Hepatocyte (in vitro differentiated cells): Measurements from ENCODE around the gene ZNF385B. TPM values are rescaled to one million over a fixed set of nuclear protein-coding genes. Genes with fewer than 3 reads are reported as not detected.

Experiments
- DNase-seq: peaks from one replicate; pipeline ENCODE4 v3.0.0-alpha.2; 2016; ENCODE audit warnings: low spot score
- H2AFZ ChIP-seq: fragments of 200-600 bp; sonication (generic); 2 replicates; pipeline ENCODE4 v1.6.0; 2016; ENCODE audit warnings: antibody characterized with exemption, mild to moderate bottlenecking
- H3K27ac ChIP-seq: fragments of 200-600 bp; sonication (generic); 2 replicates; pipeline ENCODE4 v1.5.1; 2016; ENCODE audit warnings: mild to moderate bottlenecking
- H3K27me3 ChIP-seq: fragments of 200-600 bp; sonication (generic); 2 replicates; pipeline ENCODE4 v1.6.1; 2016
- H3K36me3 ChIP-seq: fragments of 200-600 bp; sonication (generic); replicated peaks from 2 replicates; pipeline ENCODE4 v1.5.1; 2016; ENCODE audit warnings: low read depth; ENCODE audit not compliant: insufficient read depth
- H3K4me1 ChIP-seq: fragments of 200-600 bp; sonication (generic); 2 replicates; pipeline ENCODE4 v1.5.1; 2016; ENCODE audit warnings: mild to moderate bottlenecking, moderate library complexity; ENCODE audit not compliant: insufficient read depth
- H3K4me2 ChIP-seq: fragments of 200-600 bp; sonication (generic); 2 replicates; pipeline ENCODE4 v1.6.0; 2016
- H3K4me3 ChIP-seq: fragments of 200-600 bp; sonication (generic); 2 replicates; pipeline ENCODE4 v1.5.1; 2016; ENCODE audit warnings: mild to moderate bottlenecking
- H3K79me2 ChIP-seq: fragments of 200-600 bp; sonication (generic); 2 replicates; pipeline ENCODE4 v1.6.0; 2017; ENCODE audit warnings: mild to moderate bottlenecking
- H3K9me2 ChIP-seq: fragments of 200-600 bp; sonication (generic); replicated peaks from 2 replicates; pipeline ENCODE4 v1.6.0; 2017; ENCODE audit warnings: mild to moderate bottlenecking; ENCODE audit not compliant: insufficient read depth
- H3K9me3 ChIP-seq: fragments of 200-600 bp; sonication (generic); 2 replicates; pipeline ENCODE4 v1.5.1; 2016; ENCODE audit warnings: low read depth, mild to moderate bottlenecking
- H4K20me1 ChIP-seq: fragments of 200-600 bp; sonication (generic); 2 replicates; pipeline ENCODE4 v1.6.0; 2016; ENCODE audit warnings: mild to moderate bottlenecking; ENCODE audit not compliant: insufficient read depth, poor library complexity, severe bottlenecking
- CTCF ChIP-seq: fragments of 200-600 bp; sonication (generic); IDR thresholded peaks from 2 replicates; pipeline ENCODE4 v1.5.1; 2016; ENCODE audit warnings: antibody characterized with exemption, mild to moderate bottlenecking; ENCODE audit not compliant: poor library complexity
- EZH2 ChIP-seq: fragments of 200-600 bp; sonication (generic); IDR thresholded peaks from 2 replicates; pipeline ENCODE4 v1.6.1; 2016; ENCODE audit warnings: antibody characterized with exemption, mild to moderate bottlenecking, borderline replicate concordance
- EZH2phosphoT487 ChIP-seq: fragments of 200-600 bp; sonication (generic); IDR thresholded peaks from one replicate; pipeline ENCODE4 v1.6.1; 2018; ENCODE audit warnings: antibody characterized with exemption, mild to moderate bottlenecking, low read depth, moderate library complexity; ENCODE audit not compliant: unreplicated experiment, severe bottlenecking
- WGBS: methylation state at CpG from one replicate; pipeline ENCODE4 v1.1.6; 2016; ENCODE audit warnings: low lambda C conversion rate; ENCODE audit errors: missing lambda C conversion rate; 5-methylcytosine and 5-hydroxymethylcytosine counted together
- polyA plus RNA-seq: library from polyadenylated mRNA; unstranded; fragments of >200 nt; fragmentation: Nextera tagmentation; extraction: Ambion mirVana; gene quantifications from 2 replicates; pipeline ENCODE4 v1.2.1, GENCODE V29; 2016
- total RNA-seq: library from RNA; depleted of rRNA; stranded (reverse); fragments of >200 nt; gene quantifications from 2 replicates; pipeline ENCODE4 v1.2.3, GENCODE V29; 2014

Gene ZNF385B
- total and polyA plus RNA-seq, 2 experiments from 2014 or later, result 1.8 to 2.4 TPM

DNA sequence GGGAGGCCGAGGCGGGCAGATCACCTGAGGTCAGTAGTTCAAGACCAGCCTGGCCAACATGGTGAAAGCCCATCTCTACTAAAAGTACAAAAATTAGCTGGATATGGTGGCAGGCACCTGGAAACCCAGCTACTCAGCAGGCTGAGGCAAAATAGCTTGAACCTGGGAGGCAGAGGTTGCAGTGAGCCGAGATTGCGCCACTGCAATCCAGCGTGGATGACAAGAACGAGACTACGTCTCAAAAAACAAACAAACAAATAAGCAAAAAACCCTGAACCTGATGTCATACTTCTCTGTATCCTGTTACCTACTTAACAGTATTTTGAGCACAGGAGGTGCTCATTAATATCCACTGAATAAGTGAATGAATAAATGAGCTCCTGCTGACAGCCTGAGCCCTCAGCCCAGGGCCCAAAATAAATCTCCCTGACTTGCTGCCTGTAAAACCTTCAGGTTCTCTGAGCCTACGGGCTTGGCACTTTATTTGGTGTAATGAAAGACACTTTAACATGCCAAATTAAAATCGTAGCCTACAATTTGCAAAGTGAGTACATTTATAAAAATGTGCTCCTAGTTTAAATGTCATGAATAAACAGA is 215.1 kb downstream of the ZNF385B start:
- Histone ChIP-seq H3K36me3 (no peaks in the 10 kb centered on the region), H3K9me3 (no peaks in the 10 kb centered on the region), H3K27me3 (no peaks in the 10 kb centered on the region), H2AFZ (no peak overlapping the region), H3K79me2 (no peaks in the 10 kb centered on the region), H3K4me1 (no peaks in the 10 kb centered on the region), H3K9me2 (no peaks in the 10 kb centered on the region), H3K27ac (no peak overlapping the region), H3K4me2 (no peak overlapping the region), H3K4me3 (no peak overlapping the region), H4K20me1 (no peaks in the 10 kb centered on the region)
- WGBS, result 85% methylated on average over 9 of the region's 9 CpGs
- TF ChIP-seq EZH2, result no peak
- TF ChIP-seq EZH2phosphoT487, result no peak
- TF ChIP-seq CTCF, result no peak
- no peak for DNase-seq

DNA sequence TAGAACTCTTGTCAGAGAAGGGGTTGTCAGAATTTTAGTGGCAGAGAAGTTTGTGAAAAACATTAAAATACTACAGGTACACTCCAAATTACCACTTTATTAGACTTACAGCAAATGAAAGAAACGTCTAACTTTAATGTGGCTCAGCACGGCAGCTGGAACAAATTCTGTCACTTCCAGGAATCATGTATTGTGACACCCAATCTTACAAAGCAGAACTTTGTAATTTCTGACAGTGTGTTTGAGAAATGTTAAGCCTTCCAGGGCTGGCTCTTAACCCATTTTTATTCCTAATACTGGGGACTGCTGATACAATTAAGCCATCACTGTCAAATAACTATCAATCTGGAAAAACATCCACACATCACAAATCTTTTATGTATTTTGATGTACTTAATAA is 216.4 kb downstream of the ZNF385B start:
- Histone ChIP-seq H3K79me2 (no peaks in the 10 kb centered on the region), H3K9me3 (no peaks in the 10 kb centered on the region), H3K4me1 (no peaks in the 10 kb centered on the region), H3K4me3 (no peak overlapping the region), H3K27me3 (no peaks in the 10 kb centered on the region), H3K4me2 (no peak overlapping the region), H2AFZ (no peak overlapping the region), H3K9me2 (no peaks in the 10 kb centered on the region), H4K20me1 (no peaks in the 10 kb centered on the region), H3K27ac (no peak overlapping the region), H3K36me3 (no peaks in the 10 kb centered on the region)
- no peak for DNase-seq
- 85% methylated on average over 2 of the region's 2 CpGs for WGBS
- no peak for TF ChIP-seq EZH2
- no peak for TF ChIP-seq EZH2phosphoT487

- 89% methylated on average over 2 of the region's 2 CpGs for WGBS
- no peak for TF ChIP-seq CTCF
- TF ChIP-seq EZH2phosphoT487, result no peak
- TF ChIP-seq EZH2, result no peak
- DNase-seq, result no peak
- Histone ChIP-seq H3K4me2 (no peak overlapping the region), H2AFZ (no peak overlapping the region), H3K9me2 (no peaks in the 10 kb centered on the region), H4K20me1 (no peaks in the 10 kb centered on the region), H3K27me3 (no peaks in the 10 kb centered on the region), H3K79me2 (no peaks in the 10 kb centered on the region), H3K4me3 (no peak overlapping the region), H3K9me3 (no peaks in the 10 kb centered on the region), H3K4me1 (no peaks in the 10 kb centered on the region), H3K36me3 (no peaks in the 10 kb centered on the region), H3K27ac (no peak overlapping the region)
Observed at GRCh38 chr2:179642462-179642861, 218.9 kb downstream of the ZNF385B start.

GRCh38 chr2:179636995-179637394 is 224.4 kb downstream of the ZNF385B start:
- H3K79me2 ChIP-seq, result no peaks in the 10 kb centered on the region
- WGBS, result 78% methylated on average over 2 of the region's 2 CpGs
- no peaks in the 10 kb centered on the region for H3K4me1 ChIP-seq
- H3K36me3 ChIP-seq, result no peaks in the 10 kb centered on the region
- no peaks in the 10 kb centered on the region for H3K27me3 ChIP-seq
- no peak overlapping the region for H3K27ac ChIP-seq
- no peaks in the 10 kb centered on the region for H3K9me2 ChIP-seq
- H3K9me3 ChIP-seq, result no peaks in the 10 kb centered on the region
- no peak overlapping the region for H3K4me2 ChIP-seq
- DNase-seq, result no peak
- no peaks in the 10 kb centered on the region for H4K20me1 ChIP-seq
- no peak overlapping the region for H2AFZ ChIP-seq
- TF ChIP-seq CTCF (no peak), EZH2 (no peak), EZH2phosphoT487 (no peak)
- H3K4me3 ChIP-seq, result no peak overlapping the region
